NCI-H82 treated with DMSO at 0.1 percent for 48 hours (cell line): ENCODE results near the gene CHP1.
"Not testable (repeated sequence)": the region's sequence is repeated elsewhere in the genome, so short reads cannot be mapped to it uniquely, and the experiment has no call there.

Experiments used
- DNase-seq: peaks from one replicate; lab custom pipeline; 2025; ENCODE audit not compliant: unreplicated experiment; lab: John Stamatoyannopoulos, UW

CHP1 gene

DNA sequence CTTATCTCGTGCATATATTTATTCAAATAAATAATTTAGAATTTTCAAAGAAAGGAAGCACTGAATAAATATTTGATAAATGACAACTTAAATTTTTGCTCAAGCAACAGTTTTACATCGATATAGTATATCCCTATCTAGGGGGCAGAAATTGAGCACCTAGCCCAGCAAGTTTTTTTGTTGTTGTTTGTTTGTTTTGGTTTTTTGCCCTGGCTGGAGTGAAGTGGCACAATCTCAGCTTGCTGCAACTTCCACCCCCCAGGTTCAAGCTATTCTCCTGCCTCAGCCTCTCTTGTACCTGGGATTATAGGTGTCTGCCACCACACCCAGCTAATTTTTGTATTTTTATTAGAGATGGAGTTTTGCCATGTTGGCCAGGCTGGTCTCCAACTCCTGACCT is 58.9 kb downstream of the CHP1 start:
- DNase-seq, result no peak

- DNase-seq, result no peak
These were observed 60.1 kb downstream of the CHP1 start for GRCh38 chr15:41291065-41291631.

GRCh38 chr15:41292521-41292920 is 61.5 kb downstream of the CHP1 start:
- DNase-seq, result no peak

DNA sequence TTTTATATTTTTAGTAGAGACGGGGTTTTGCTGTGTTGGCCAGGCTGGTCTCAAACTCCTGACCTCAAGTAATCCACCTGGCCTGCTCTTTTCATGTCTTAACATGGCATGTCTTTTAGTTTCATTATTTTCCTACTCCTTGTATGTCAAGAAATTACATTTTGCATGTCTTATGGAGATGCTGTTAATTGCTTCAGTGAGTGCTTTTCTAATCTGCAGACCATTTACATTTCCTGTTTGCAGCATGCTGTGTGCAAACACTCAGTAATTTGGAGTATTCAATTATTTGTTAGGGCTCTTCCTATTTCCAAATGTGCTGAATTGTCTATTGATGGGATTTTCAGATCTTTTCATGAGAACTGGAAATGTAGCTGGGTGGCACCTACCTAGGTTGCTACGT is 70.1 kb downstream of the CHP1 start:
- not testable (repeated sequence) for DNase-seq

DNA sequence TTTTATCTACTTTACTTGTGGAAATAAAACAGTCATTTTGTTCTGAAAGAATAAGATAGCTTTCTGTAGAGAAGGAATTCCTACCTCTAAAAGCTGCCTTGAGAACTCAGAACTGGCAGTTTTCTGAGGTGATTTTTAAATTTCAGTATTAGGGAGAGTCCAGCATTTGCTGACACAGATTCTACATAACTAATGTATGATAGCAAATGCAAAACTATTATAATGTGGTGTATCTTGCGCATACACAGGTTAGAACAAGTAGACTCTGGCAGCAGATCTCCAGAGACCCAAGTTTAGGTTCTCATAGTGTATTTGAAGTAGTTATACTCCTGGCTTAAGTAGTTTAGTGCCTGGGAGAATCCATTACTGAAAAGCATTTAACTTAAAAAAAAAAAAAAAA is 70.5 kb downstream of the CHP1 start:
- no peak for DNase-seq

DNA sequence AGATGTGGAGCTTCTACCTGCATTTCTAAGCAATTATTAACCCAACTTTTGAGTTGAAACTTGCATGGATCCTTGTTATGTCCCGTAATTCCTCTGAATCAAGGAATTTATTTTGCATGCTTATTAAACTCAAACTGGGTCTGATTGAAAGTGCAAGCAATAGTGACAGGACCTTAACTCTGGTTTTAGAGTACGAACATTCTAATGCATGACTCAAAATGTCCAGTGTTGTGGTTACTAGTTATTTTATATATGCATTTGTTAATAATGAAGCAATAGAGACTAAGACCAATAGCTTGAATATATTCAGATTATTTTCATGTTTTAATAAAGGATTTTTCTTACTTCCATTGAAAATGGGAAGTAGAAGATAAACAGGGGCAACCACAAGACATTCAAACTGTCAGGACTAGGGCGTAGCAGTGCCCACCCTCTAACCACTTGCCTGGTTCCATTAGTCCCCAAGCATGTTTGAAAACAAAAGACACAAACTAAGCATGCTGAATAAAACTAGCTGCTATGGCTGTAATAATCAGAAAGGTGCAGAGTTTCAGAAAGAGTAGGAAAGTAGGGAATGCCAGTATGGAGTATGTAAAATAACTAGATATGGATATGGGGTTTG is 73.2 kb downstream of the CHP1 start:
- no peak for DNase-seq

GRCh38 chr15:41307679-41308078 is 76.6 kb downstream of the CHP1 start:
- DNase-seq, result no peak

DNA sequence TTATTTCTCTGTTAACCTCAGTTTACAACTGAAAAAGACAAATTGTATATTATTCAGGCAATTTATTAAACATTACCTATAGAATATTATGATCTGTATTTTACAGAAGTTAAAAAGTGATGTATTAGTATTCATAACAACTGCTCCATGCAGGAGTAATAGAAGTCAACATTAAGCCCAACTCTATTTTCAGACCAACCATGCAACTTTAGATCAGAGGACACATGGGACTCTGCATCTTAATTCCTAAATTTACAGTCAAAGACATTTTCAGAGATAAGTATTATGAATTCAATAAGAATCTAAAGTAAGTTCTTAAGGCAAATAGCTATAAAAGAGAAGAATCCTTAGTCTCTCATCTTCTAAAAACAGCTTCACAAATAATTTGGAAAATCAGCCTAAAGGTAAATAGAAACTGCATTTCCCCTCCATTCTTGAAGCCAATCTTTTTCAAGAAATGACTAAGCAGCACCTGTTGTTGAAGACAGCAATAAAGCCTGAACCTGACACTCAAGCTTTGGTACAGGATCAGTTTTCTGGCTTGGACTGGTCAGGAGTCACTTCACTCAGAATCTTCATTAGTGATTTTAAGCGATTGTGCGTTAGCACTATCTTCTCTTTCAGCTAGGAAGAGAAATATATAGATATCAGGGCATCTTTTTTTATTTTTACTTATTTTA is 78.3 kb downstream of the CHP1 start:
- no peak for DNase-seq

- DNase-seq, result not testable (repeated sequence)
These were observed 89.8 kb downstream of the CHP1 start for GRCh38 chr15:41320805-41321330.

- no peak for DNase-seq
These were observed 92.5 kb downstream of the CHP1 start for GRCh38 chr15:41323611-41324010.

GRCh38 chr15:41331281-41331680 is 100.2 kb downstream of the CHP1 start:
- DNase-seq, result peak; percentile 14
